ENCODE measurements around the gene BBS1.

Gene BBS1

GRCh38 chr11:66493130-66493529 is 17.3 kb upstream of the BBS1 start:
- Histone ChIP-seq H3K9ac (ENCODE audit: low read depth, low read length, poor library complexity, severe bottlenecking) (no peak overlapping the region), H3K4me1 (ENCODE audit: insufficient read depth, low read length, poor library complexity, severe bottlenecking) (no peaks in the 10 kb centered on the region), H3K9me3 (ENCODE audit: insufficient read depth, low read depth, low read length) (no peaks in the 10 kb centered on the region), H3K9me2 (replicated peaks; ENCODE audit: low read depth, low read length) (no peaks in the 10 kb centered on the region), H3F3A (ENCODE audit: low read depth) (no peaks in the 10 kb centered on the region), H3K27me3 (ENCODE audit: insufficient read depth, low read length, poor library complexity, severe bottlenecking) (no peaks in the 10 kb centered on the region), H2AFZ (ENCODE audit: low read length) (no peak overlapping the region), H3K4me3 (ENCODE audit: low read length, poor library complexity, severe bottlenecking) (no peak overlapping the region), H3K4me2 (ENCODE audit: low read depth, low read length, poor library complexity, severe bottlenecking) (no peak overlapping the region), H3K36me3 (ENCODE audit: insufficient read depth, low read length) (peaks cover 17% of the 10 kb centered on the region; the same call in 1 of the 2 replicates), H3K79me2 (ENCODE audit: insufficient read depth, low read length) (no peaks in the 10 kb centered on the region), H4K20me1 (ENCODE audit: insufficient read depth, low read length, poor library complexity, severe bottlenecking) (no peaks in the 10 kb centered on the region)
- no peak for TF ChIP-seq CTCF (conservative IDR thresholded peaks at IDR 0.05; ENCODE audit: low read length)
- no peak for TF ChIP-seq EZH2phosphoT487 (IDR thresholded peaks at IDR 0.05; ENCODE audit: borderline replicate concordance)

GRCh38 chr11:66494458-66494857 is 16.0 kb upstream of the BBS1 start:
- Histone ChIP-seq H3K27me3 (ENCODE audit: insufficient read depth, low read length, poor library complexity, severe bottlenecking) (no peaks in the 10 kb centered on the region), H3K4me3 (ENCODE audit: low read length, poor library complexity, severe bottlenecking) (no peak overlapping the region), H4K20me1 (ENCODE audit: insufficient read depth, low read length, poor library complexity, severe bottlenecking) (no peaks in the 10 kb centered on the region), H3K79me2 (ENCODE audit: insufficient read depth, low read length) (no peaks in the 10 kb centered on the region), H3K4me2 (ENCODE audit: low read depth, low read length, poor library complexity, severe bottlenecking) (no peak overlapping the region), H3K9ac (ENCODE audit: low read depth, low read length, poor library complexity, severe bottlenecking) (no peak overlapping the region), H3F3A (ENCODE audit: low read depth) (no peaks in the 10 kb centered on the region), H2AFZ (ENCODE audit: low read length) (no peak overlapping the region), H3K9me2 (replicated peaks; ENCODE audit: low read depth, low read length) (no peaks in the 10 kb centered on the region), H3K9me3 (ENCODE audit: insufficient read depth, low read depth, low read length) (no peaks in the 10 kb centered on the region), H3K36me3 (ENCODE audit: insufficient read depth, low read length) (peaks cover 13% of the 10 kb centered on the region; the same call in 1 of the 2 replicates), H3K4me1 (ENCODE audit: insufficient read depth, low read length, poor library complexity, severe bottlenecking) (no peaks in the 10 kb centered on the region)
- TF ChIP-seq EZH2phosphoT487 (IDR thresholded peaks at IDR 0.05; ENCODE audit: borderline replicate concordance) (no peak), CTCF (conservative IDR thresholded peaks at IDR 0.05; ENCODE audit: low read length) (no peak)

- H3K36me3 ChIP-seq (ENCODE audit: insufficient read depth, low read length), result peaks cover 13% of the 10 kb centered on the region; the same call in 1 of the 2 replicates
- H3K9ac ChIP-seq (ENCODE audit: low read depth, low read length, poor library complexity, severe bottlenecking), result no peak overlapping the region
- no peaks in the 10 kb centered on the region for H3K9me3 ChIP-seq (ENCODE audit: insufficient read depth, low read depth, low read length)
These were observed 15.5 kb upstream of the BBS1 start for GRCh38 chr11:66494935-66495334.

More at GRCh38 chr11:66494935-66495334, 15.5 kb upstream of the BBS1 start:
- Histone ChIP-seq H3K79me2 (ENCODE audit: insufficient read depth, low read length) (no peaks in the 10 kb centered on the region), H4K20me1 (ENCODE audit: insufficient read depth, low read length, poor library complexity, severe bottlenecking) (no peaks in the 10 kb centered on the region), H3K4me1 (ENCODE audit: insufficient read depth, low read length, poor library complexity, severe bottlenecking) (no peaks in the 10 kb centered on the region), H3F3A (ENCODE audit: low read depth) (no peaks in the 10 kb centered on the region), H2AFZ (ENCODE audit: low read length) (no peak overlapping the region), H3K27me3 (ENCODE audit: insufficient read depth, low read length, poor library complexity, severe bottlenecking) (no peaks in the 10 kb centered on the region), H3K4me2 (ENCODE audit: low read depth, low read length, poor library complexity, severe bottlenecking) (no peak overlapping the region), H3K4me3 (ENCODE audit: low read length, poor library complexity, severe bottlenecking) (no peak overlapping the region), H3K9me2 (replicated peaks; ENCODE audit: low read depth, low read length) (no peaks in the 10 kb centered on the region)
- TF ChIP-seq CTCF (conservative IDR thresholded peaks at IDR 0.05; ENCODE audit: low read length), result no peak
- no peak for TF ChIP-seq EZH2phosphoT487 (IDR thresholded peaks at IDR 0.05; ENCODE audit: borderline replicate concordance)
